Measurements from ENCODE around the gene GPR27.

GPR27 gene

GRCh38 chr3:71796290-71796689, 42.6 kb downstream of the GPR27 start:
- ChIA-PET POLR2A (no interaction called here), CTCF (no interaction called here)
- TF ChIP-seq CTCF (IDR thresholded peaks at IDR 0.05; ENCODE audit: insufficient read depth, low read length, missing control alignments): no peak
- no peak for DNase-seq (ENCODE audit: low read depth, low spot score)
- no peak overlapping the region for H3K4me3 ChIP-seq (ENCODE audit: low read depth, low read length)

GRCh38 chr3:71797455-71797854, 43.8 kb downstream of the GPR27 start:
- no peak for TF ChIP-seq CTCF (IDR thresholded peaks at IDR 0.05; ENCODE audit: insufficient read depth, low read length, missing control alignments)
- ChIA-PET POLR2A (no interaction called here), CTCF (no interaction called here)
- no peak overlapping the region for H3K4me3 ChIP-seq (ENCODE audit: low read depth, low read length)
- no peak for DNase-seq (ENCODE audit: low read depth, low spot score)

GRCh38 chr3:71800023-71800422, 46.4 kb downstream of the GPR27 start:
- no peak for DNase-seq (ENCODE audit: low read depth, low spot score)
- ChIA-PET CTCF (no interaction called here), POLR2A (no interaction called here)
- TF ChIP-seq CTCF (IDR thresholded peaks at IDR 0.05; ENCODE audit: insufficient read depth, low read length, missing control alignments): no peak
- no peak overlapping the region for H3K4me3 ChIP-seq (ENCODE audit: low read depth, low read length)

GRCh38 chr3:71801986-71802385, 48.3 kb downstream of the GPR27 start:
- POLR2A ChIA-PET: no interaction called here
- CTCF ChIA-PET: no interaction called here
- no peak for TF ChIP-seq CTCF (IDR thresholded peaks at IDR 0.05; ENCODE audit: insufficient read depth, low read length, missing control alignments)
- DNase-seq (ENCODE audit: low read depth, low spot score): no peak
- H3K4me3 ChIP-seq (ENCODE audit: low read depth, low read length): no peak overlapping the region

GRCh38 chr3:71803248-71803647, 49.6 kb downstream of the GPR27 start:
- no peak for TF ChIP-seq CTCF (IDR thresholded peaks at IDR 0.05; ENCODE audit: insufficient read depth, low read length, missing control alignments)
- ChIA-PET POLR2A (no interaction called here), CTCF (interaction anchor here (0.9 to 1.0 kb wide), 2 partner anchors 73 to 74 kb away, joined by 3 read pairs; no protein-coding TSS in a partner anchor)
- DNase-seq (ENCODE audit: low read depth, low spot score): no peak
- no peak overlapping the region for H3K4me3 ChIP-seq (ENCODE audit: low read depth, low read length)

- no peak for DNase-seq (ENCODE audit: low read depth, low spot score)
- TF ChIP-seq CTCF (IDR thresholded peaks at IDR 0.05; ENCODE audit: insufficient read depth, low read length, missing control alignments): no peak
- CTCF ChIA-PET: no interaction called here
Observed at GRCh38 chr3:71805199-71805598, 51.5 kb downstream of the GPR27 start.

More at GRCh38 chr3:71805199-71805598, 51.5 kb downstream of the GPR27 start:
- POLR2A ChIA-PET: no interaction called here
- H3K4me3 ChIP-seq (ENCODE audit: low read depth, low read length): no peak overlapping the region

All from AG04449 (cell line).